ENCODE data around the gene SMC3.

- no peak for TF ChIP-seq CTCF (IDR thresholded peaks at IDR 0.05; ENCODE audit: insufficient read depth, low read length, poor library complexity, severe bottlenecking)
- TF ChIP-seq EZH2phosphoT487 (conservative IDR thresholded peaks at IDR 0.05; ENCODE audit: low read length): no peak
Measured at GRCh38 chr10:110548002-110548401, 19.5 kb upstream of the SMC3 start.

Data from SU-DHL-6 (cell line).